ENCODE measurements around the gene MED22.

MED22 gene

GRCh38 chr9:133341369-133342068 is 6.4 kb downstream of the MED22 start:
- H3K27ac ChIP-seq (replicated peaks) = peak overlapping the region; percentile 56
- TF ChIP-seq CTCF (IDR thresholded peaks at IDR 0.05; ENCODE audit: insufficient read depth, low read length) = no peak
- TF ChIP-seq POLR2AphosphoS5 (IDR thresholded peaks at IDR 0.05; ENCODE audit: low read depth) = peak; percentile 83
- peak; percentile 51; the same call in 1 of the 2 replicates for TF ChIP-seq SPI1 (IDR thresholded peaks at IDR 0.05; ENCODE audit: borderline replicate concordance, low read depth)

GRCh38 chr9:133340916-133341315 is 7.0 kb downstream of the MED22 start:
- Histone ChIP-seq H3K27me3 (ENCODE audit: insufficient read depth, poor library complexity, severe bottlenecking) (no peaks in the 10 kb centered on the region), H3K27ac (replicated peaks) (peak overlapping the region; percentile 56), H3K4me3 (replicated peaks; ENCODE audit: insufficient read depth, low read length) (no peak overlapping the region)
- TF ChIP-seq GABPA (IDR thresholded peaks at IDR 0.05; ENCODE audit: low read depth) (no peak), SPI1 (IDR thresholded peaks at IDR 0.05; ENCODE audit: borderline replicate concordance, low read depth) (no peak), POLR2AphosphoS5 (IDR thresholded peaks at IDR 0.05; ENCODE audit: low read depth) (no peak), CTCF (IDR thresholded peaks at IDR 0.05; ENCODE audit: insufficient read depth, low read length) (no peak)
- TF ChIP-seq, protein P1, sequence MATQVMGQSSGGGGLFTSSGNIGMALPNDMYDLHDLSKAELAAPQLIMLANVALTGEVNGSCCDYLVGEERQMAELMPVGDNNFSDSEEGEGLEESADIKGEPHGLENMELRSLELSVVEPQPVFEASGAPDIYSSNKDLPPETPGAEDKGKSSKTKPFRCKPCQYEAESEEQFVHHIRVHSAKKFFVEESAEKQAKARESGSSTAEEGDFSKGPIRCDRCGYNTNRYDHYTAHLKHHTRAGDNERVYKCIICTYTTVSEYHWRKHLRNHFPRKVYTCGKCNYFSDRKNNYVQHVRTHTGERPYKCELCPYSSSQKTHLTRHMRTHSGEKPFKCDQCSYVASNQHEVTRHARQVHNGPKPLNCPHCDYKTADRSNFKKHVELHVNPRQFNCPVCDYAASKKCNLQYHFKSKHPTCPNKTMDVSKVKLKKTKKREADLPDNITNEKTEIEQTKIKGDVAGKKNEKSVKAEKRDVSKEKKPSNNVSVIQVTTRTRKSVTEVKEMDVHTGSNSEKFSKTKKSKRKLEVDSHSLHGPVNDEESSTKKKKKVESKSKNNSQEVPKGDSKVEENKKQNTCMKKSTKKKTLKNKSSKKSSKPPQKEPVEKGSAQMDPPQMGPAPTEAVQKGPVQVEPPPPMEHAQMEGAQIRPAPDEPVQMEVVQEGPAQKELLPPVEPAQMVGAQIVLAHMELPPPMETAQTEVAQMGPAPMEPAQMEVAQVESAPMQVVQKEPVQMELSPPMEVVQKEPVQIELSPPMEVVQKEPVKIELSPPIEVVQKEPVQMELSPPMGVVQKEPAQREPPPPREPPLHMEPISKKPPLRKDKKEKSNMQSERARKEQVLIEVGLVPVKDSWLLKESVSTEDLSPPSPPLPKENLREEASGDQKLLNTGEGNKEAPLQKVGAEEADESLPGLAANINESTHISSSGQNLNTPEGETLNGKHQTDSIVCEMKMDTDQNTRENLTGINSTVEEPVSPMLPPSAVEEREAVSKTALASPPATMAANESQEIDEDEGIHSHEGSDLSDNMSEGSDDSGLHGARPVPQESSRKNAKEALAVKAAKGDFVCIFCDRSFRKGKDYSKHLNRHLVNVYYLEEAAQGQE (IDR thresholded peaks at IDR 0.05; ENCODE audit: insufficient replicate concordance, low read depth) = no peak
- no peak for DNase-seq (ENCODE audit: low read depth in 1 of 2, low spot score in 1 of 2)

More at GRCh38 chr9:133341369-133342068, 6.4 kb downstream of the MED22 start:
- Histone ChIP-seq H3K27me3 (ENCODE audit: insufficient read depth, poor library complexity, severe bottlenecking) (no peaks in the 10 kb centered on the region), H3K4me3 (replicated peaks; ENCODE audit: insufficient read depth, low read length) (no peak overlapping the region)
- DNase-seq (ENCODE audit: low read depth in 1 of 2, low spot score in 1 of 2) = peak in 1 of 2 experiments; percentile 88

- Histone ChIP-seq H3K27ac (replicated peaks) (peak overlapping the region; percentile 56), H3K4me3 (replicated peaks; ENCODE audit: insufficient read depth, low read length) (no peak overlapping the region), H3K27me3 (ENCODE audit: insufficient read depth, poor library complexity, severe bottlenecking) (no peaks in the 10 kb centered on the region)
- TF ChIP-seq, protein P1 (IDR thresholded peaks at IDR 0.05; ENCODE audit: insufficient replicate concordance, low read depth) = no peak
- peak; percentile 85 for TF ChIP-seq SPI1 (IDR thresholded peaks at IDR 0.05; ENCODE audit: borderline replicate concordance, low read depth)
- no peak for TF ChIP-seq CTCF (IDR thresholded peaks at IDR 0.05; ENCODE audit: insufficient read depth, low read length)
- TF ChIP-seq POLR2AphosphoS5 (IDR thresholded peaks at IDR 0.05; ENCODE audit: low read depth) = peak; percentile 62; the same call in 1 of the 2 replicates
- TF ChIP-seq GABPA (IDR thresholded peaks at IDR 0.05; ENCODE audit: low read depth) = peak; percentile 93
- peak in 1 of 2 experiments; percentile 71 for DNase-seq (ENCODE audit: low read depth in 1 of 2, low spot score in 1 of 2)
Observed at GRCh38 chr9:133340256-133340655, 7.7 kb downstream of the MED22 start.

Measured in HL-60 (cell line).